Stimulated activated CD8-positive, alpha-beta memory T cell treated with anti-CD3 and anti-CD28 coated beads, Interleukin-4, amount 100 ng/mL, for 1 hour (primary cell): Measurements from ENCODE around the gene GTPBP1.

Experiments used
- DNase-seq, 2 donors: peaks; one replicate each; pipeline ENCODE4 v3.0.0-alpha.2; 2020; ENCODE audit warnings: low read depth in 2 of 2, low spot score in 1 of 2

GTPBP1 gene

GRCh38 chr22:38756711-38757463 lies 51.1 kb downstream of the GTPBP1 start:
- DNase-seq, result no peak

- DNase-seq, result no peak
Measured at GRCh38 chr22:38757464-38757757, 51.7 kb downstream of the GTPBP1 start.

GRCh38 chr22:38758276-38758945 lies 52.7 kb downstream of the GTPBP1 start:
- peak in 1 of 2 donors; percentile 48 for DNase-seq

- DNase-seq, result no peak
Measured at GRCh38 chr22:38759005-38759404, 53.3 kb downstream of the GTPBP1 start.

- DNase-seq, result no peak
Measured at GRCh38 chr22:38760477-38761201, 54.9 kb downstream of the GTPBP1 start.

- no peak for DNase-seq
Measured at GRCh38 chr22:38761202-38762162, 55.7 kb downstream of the GTPBP1 start.

- DNase-seq, result no peak
Measured at GRCh38 chr22:38762551-38762983, 56.8 kb downstream of the GTPBP1 start.

GRCh38 chr22:38766076-38766777 lies 60.5 kb downstream of the GTPBP1 start:
- peak in 1 of 2 donors; percentile 20 for DNase-seq

GRCh38 chr22:38767313-38767712 lies 61.6 kb downstream of the GTPBP1 start:
- no peak for DNase-seq

- no peak for DNase-seq
Measured at GRCh38 chr22:38768036-38768435, 62.3 kb downstream of the GTPBP1 start.

- DNase-seq, result no peak
Measured at GRCh38 chr22:38770257-38770949, 64.7 kb downstream of the GTPBP1 start.

GRCh38 chr22:38772623-38772873 lies 66.8 kb downstream of the GTPBP1 start:
- no peak for DNase-seq

GRCh38 chr22:38773363-38773946 lies 67.7 kb downstream of the GTPBP1 start:
- no peak for DNase-seq

- DNase-seq, result no peak
Measured at GRCh38 chr22:38774496-38775166, 68.9 kb downstream of the GTPBP1 start.

GRCh38 chr22:38775656-38776055 lies 69.9 kb downstream of the GTPBP1 start:
- no peak for DNase-seq

- DNase-seq, result no peak
Measured at GRCh38 chr22:38776086-38776485, 70.3 kb downstream of the GTPBP1 start.

- DNase-seq, result no peak
Measured at GRCh38 chr22:38777087-38777671, 71.4 kb downstream of the GTPBP1 start.

- DNase-seq, result no peak
Measured at GRCh38 chr22:38781033-38781432, 75.3 kb downstream of the GTPBP1 start.
